ENCODE results near the gene VIL1.

- TF ChIP-seq POLR2A (IDR thresholded peaks at IDR 0.05; ENCODE audit: low read length), result no peak
- TF ChIP-seq GATA1 (IDR thresholded peaks at IDR 0.05; ENCODE audit: low read depth, low read length), result no peak
Observed at GRCh38 chr2:218456849-218457248, 37.9 kb downstream of the VIL1 start.
